Measurements from ENCODE around the gene CD4. TPM values are rescaled to one million over a fixed set of nuclear protein-coding genes. Genes with fewer than 3 reads are reported as not detected.

The CD4 gene
- total RNA-seq, 1 experiment from 2014 or later, result not detected

DNA sequence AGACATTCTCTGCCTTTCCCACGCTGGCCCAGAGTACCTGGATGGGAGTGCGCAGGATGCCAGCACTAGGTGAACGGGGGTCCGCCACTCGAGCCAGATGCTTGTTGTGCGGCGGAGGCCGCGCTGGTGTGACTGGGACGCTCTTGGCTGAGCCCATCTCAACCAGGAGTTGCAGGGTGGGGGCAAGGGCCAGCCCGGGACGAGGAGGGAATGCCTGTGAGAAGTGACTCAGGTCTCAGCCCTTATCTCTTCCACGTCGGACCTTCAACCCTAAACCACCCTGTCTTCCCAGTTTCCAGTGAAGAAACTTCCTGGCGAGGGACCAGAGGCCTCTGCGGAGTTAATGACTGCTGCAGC, 61.4 kb downstream of the CD4 start:
- ChIA-PET CTCF (interaction anchor here (0.6 to 7.3 kb wide), 5 partner anchors 12 to 98 kb away, joined by 3 to 40 read pairs (median 6); partner anchors contain the start of genes MLF2 and SPSB2), POLR2A (interaction anchor here (0.6 to 7.9 kb wide), 22 partner anchors 9 to 245 kb away, joined by 3 to 130 read pairs (median 7); partner anchors contain the start of genes C12orf57, COPS7A, LPCAT3 and MLF2)
- intact Hi-C loops (cut with micrococcal nuclease), result no loop called here
- H3K4me1 Mint-ChIP-seq (ENCODE audit: insufficient read depth, unreplicated experiment), result peaks cover 31% of the 10 kb centered on the region
- peak overlapping the region; percentile 88 for H3K4me3 Mint-ChIP-seq (ENCODE audit: unreplicated experiment)
- no peak for DNase-seq (ENCODE audit: unreplicated experiment)
- peak overlapping the region; percentile 90 for H3K27ac Mint-ChIP-seq (ENCODE audit: low read depth, unreplicated experiment)
- TF ChIP-seq, protein P1, sequence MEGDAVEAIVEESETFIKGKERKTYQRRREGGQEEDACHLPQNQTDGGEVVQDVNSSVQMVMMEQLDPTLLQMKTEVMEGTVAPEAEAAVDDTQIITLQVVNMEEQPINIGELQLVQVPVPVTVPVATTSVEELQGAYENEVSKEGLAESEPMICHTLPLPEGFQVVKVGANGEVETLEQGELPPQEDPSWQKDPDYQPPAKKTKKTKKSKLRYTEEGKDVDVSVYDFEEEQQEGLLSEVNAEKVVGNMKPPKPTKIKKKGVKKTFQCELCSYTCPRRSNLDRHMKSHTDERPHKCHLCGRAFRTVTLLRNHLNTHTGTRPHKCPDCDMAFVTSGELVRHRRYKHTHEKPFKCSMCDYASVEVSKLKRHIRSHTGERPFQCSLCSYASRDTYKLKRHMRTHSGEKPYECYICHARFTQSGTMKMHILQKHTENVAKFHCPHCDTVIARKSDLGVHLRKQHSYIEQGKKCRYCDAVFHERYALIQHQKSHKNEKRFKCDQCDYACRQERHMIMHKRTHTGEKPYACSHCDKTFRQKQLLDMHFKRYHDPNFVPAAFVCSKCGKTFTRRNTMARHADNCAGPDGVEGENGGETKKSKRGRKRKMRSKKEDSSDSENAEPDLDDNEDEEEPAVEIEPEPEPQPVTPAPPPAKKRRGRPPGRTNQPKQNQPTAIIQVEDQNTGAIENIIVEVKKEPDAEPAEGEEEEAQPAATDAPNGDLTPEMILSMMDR (IDR thresholded peaks at IDR 0.05; ENCODE audit: unreplicated experiment), result no peak
- peaks cover 33% of the 10 kb centered on the region for H3K36me3 Mint-ChIP-seq (ENCODE audit: insufficient read depth, unreplicated experiment)
- TSS peak; percentile 77 for BruUV-seq (replicated peaks)
- H3K27me3 Mint-ChIP-seq (ENCODE audit: insufficient read depth, unreplicated experiment), result no peaks in the 10 kb centered on the region
- no peaks in the 10 kb centered on the region for H3K9me3 Mint-ChIP-seq (ENCODE audit: unreplicated experiment)

GRCh38 chr12:6851153-6851920, 62.0 kb downstream of the CD4 start, which contains the start of gene CDCA3:
Gene CDCA3, minus strand, starts transcription at chr12:6851286. Its CDS starts 334 bp downstream, at chr12:6850952.
- Mint-ChIP-seq H3K4me3 (ENCODE audit: unreplicated experiment) (peak within 1 kb of the TSS; percentile 88), H3K27ac (ENCODE audit: low read depth, unreplicated experiment) (peak within 1 kb of the TSS; percentile 90), H3K27me3 (ENCODE audit: insufficient read depth, unreplicated experiment) (no peaks in the 10 kb centered on the region), H3K4me1 (ENCODE audit: insufficient read depth, unreplicated experiment) (peaks cover 31% of the 10 kb centered on the region), H3K9me3 (ENCODE audit: unreplicated experiment) (no peaks in the 10 kb centered on the region), H3K36me3 (ENCODE audit: insufficient read depth, unreplicated experiment) (peaks cover 38% of the 10 kb centered on the region)
- ChIA-PET CTCF (interaction anchor here (0.6 to 7.3 kb wide), 8 partner anchors 13 to 312 kb away, joined by 3 to 40 read pairs (median 6); partner anchors contain the start of genes MLF2 and SPSB2), POLR2A (interaction anchor here (0.6 to 7.9 kb wide), 33 partner anchors 9 to 450 kb away, joined by 3 to 130 read pairs (median 6); partner anchors contain the start of genes ATN1, C12orf57, COPS7A and GNB3)
- no TSS peak for BruUV-seq (replicated peaks)
- DNase-seq (ENCODE audit: unreplicated experiment), result peak; percentile 100
- TF ChIP-seq, protein P1 (IDR thresholded peaks at IDR 0.05; ENCODE audit: unreplicated experiment), result no peak
- intact Hi-C loops (cut with micrococcal nuclease), result no loop called here

- CTCF ChIA-PET, result interaction anchor here (0.6 to 7.3 kb wide), 10 partner anchors 14 to 313 kb away, joined by 3 to 40 read pairs (median 6); partner anchors contain the start of genes MLF2 and SPSB2
- H3K36me3 Mint-ChIP-seq (ENCODE audit: insufficient read depth, unreplicated experiment), result peaks cover 45% of the 10 kb centered on the region
- H3K4me1 Mint-ChIP-seq (ENCODE audit: insufficient read depth, unreplicated experiment), result peaks cover 31% of the 10 kb centered on the region
- POLR2A ChIA-PET, result interaction anchor here (0.6 to 7.9 kb wide), 37 partner anchors 9 to 653 kb away, joined by 3 to 130 read pairs (median 5); partner anchors contain the start of genes ATN1, C12orf57, COPS7A and GNB3
- peak; percentile 100 for DNase-seq (ENCODE audit: unreplicated experiment)
- H3K9me3 Mint-ChIP-seq (ENCODE audit: unreplicated experiment), result no peaks in the 10 kb centered on the region
- intact Hi-C loops (cut with micrococcal nuclease), result loop anchor here (1.0 kb wide), 1 partner anchor 39 kb away; no protein-coding TSS in a partner anchor
- BruUV-seq (replicated peaks), result TSS peak; percentile 64
- no peaks in the 10 kb centered on the region for H3K27me3 Mint-ChIP-seq (ENCODE audit: insufficient read depth, unreplicated experiment)
- peak within 1 kb of the TSS; percentile 90 for H3K27ac Mint-ChIP-seq (ENCODE audit: low read depth, unreplicated experiment)
- H3K4me3 Mint-ChIP-seq (ENCODE audit: unreplicated experiment), result peak within 1 kb of the TSS; percentile 88
- TF ChIP-seq, protein P1 (IDR thresholded peaks at IDR 0.05; ENCODE audit: unreplicated experiment), result no peak
Measured at GRCh38 chr12:6851921-6852650, 62.8 kb downstream of the CD4 start, which contains the start of gene USP5. Gene USP5, plus strand, starts transcription at chr12:6852150. Its CDS starts 30 bp downstream, at chr12:6852180.
